ENCODE results near the gene PHACTR3.

DNA sequence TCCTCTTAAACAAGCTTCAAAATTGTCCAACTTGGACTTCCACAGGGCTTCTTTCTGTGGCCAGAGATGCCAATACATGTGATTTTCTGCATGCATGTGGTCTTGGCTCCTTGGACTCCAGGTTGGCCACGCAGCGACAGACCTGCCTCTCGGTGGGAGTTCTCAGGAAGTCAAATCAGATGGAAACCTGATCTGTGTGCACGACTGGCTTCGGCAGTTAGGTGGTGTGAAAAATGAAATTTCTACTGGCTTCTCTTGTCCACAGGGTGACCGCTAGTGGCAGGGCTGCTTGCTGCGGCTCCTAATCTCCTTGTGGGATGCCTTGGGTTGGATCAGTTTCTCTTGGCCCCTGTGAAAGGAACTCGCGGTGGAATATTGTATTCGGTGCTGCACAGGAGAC, 57.3 kb downstream of the PHACTR3 start:
- TF ChIP-seq EZH2 (IDR thresholded peaks at IDR 0.05) (no peak), ZNF274 (IDR thresholded peaks at IDR 0.05; ENCODE audit: low read depth, low read length) (no peak), CTCF (IDR thresholded peaks at IDR 0.05 in 2 of 3, conservative IDR thresholded peaks at IDR 0.05 in 1 of 3; ENCODE audit: borderline replicate concordance in 1 of 3, insufficient read depth in 1 of 3, low read depth in 2 of 3, low read length in 2 of 3) (no peak), POLR2A (IDR thresholded peaks at IDR 0.05; ENCODE audit: borderline replicate concordance, extremely low read depth, insufficient read depth, insufficient read length) (no peak), EZH2phosphoT487 (IDR thresholded peaks at IDR 0.05; ENCODE audit: borderline replicate concordance) (no peak), YY1 (IDR thresholded peaks at IDR 0.05; ENCODE audit: extremely low read depth, insufficient replicate concordance, low read depth, low read length) (no peak), POLR2AphosphoS5 (IDR thresholded peaks at IDR 0.05; ENCODE audit: low read depth, low read length) (no peak), ZBTB33 (IDR thresholded peaks at IDR 0.05; ENCODE audit: extremely low read depth, insufficient replicate concordance, low read length) (no peak)
- TF ChIP-seq, protein P1, sequence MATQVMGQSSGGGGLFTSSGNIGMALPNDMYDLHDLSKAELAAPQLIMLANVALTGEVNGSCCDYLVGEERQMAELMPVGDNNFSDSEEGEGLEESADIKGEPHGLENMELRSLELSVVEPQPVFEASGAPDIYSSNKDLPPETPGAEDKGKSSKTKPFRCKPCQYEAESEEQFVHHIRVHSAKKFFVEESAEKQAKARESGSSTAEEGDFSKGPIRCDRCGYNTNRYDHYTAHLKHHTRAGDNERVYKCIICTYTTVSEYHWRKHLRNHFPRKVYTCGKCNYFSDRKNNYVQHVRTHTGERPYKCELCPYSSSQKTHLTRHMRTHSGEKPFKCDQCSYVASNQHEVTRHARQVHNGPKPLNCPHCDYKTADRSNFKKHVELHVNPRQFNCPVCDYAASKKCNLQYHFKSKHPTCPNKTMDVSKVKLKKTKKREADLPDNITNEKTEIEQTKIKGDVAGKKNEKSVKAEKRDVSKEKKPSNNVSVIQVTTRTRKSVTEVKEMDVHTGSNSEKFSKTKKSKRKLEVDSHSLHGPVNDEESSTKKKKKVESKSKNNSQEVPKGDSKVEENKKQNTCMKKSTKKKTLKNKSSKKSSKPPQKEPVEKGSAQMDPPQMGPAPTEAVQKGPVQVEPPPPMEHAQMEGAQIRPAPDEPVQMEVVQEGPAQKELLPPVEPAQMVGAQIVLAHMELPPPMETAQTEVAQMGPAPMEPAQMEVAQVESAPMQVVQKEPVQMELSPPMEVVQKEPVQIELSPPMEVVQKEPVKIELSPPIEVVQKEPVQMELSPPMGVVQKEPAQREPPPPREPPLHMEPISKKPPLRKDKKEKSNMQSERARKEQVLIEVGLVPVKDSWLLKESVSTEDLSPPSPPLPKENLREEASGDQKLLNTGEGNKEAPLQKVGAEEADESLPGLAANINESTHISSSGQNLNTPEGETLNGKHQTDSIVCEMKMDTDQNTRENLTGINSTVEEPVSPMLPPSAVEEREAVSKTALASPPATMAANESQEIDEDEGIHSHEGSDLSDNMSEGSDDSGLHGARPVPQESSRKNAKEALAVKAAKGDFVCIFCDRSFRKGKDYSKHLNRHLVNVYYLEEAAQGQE (IDR thresholded peaks at IDR 0.05; ENCODE audit: low read depth) = no peak

Measured in HCT116 (cell line).